Iris pigment epithelial cell (primary cell): ENCODE results near the gene PAAF1.

Experiments
- DNase-seq: peaks from one replicate; pipeline ENCODE4 v3.0.0-alpha.2; 2011; ENCODE audit warnings: low read depth

PAAF1 gene

DNA sequence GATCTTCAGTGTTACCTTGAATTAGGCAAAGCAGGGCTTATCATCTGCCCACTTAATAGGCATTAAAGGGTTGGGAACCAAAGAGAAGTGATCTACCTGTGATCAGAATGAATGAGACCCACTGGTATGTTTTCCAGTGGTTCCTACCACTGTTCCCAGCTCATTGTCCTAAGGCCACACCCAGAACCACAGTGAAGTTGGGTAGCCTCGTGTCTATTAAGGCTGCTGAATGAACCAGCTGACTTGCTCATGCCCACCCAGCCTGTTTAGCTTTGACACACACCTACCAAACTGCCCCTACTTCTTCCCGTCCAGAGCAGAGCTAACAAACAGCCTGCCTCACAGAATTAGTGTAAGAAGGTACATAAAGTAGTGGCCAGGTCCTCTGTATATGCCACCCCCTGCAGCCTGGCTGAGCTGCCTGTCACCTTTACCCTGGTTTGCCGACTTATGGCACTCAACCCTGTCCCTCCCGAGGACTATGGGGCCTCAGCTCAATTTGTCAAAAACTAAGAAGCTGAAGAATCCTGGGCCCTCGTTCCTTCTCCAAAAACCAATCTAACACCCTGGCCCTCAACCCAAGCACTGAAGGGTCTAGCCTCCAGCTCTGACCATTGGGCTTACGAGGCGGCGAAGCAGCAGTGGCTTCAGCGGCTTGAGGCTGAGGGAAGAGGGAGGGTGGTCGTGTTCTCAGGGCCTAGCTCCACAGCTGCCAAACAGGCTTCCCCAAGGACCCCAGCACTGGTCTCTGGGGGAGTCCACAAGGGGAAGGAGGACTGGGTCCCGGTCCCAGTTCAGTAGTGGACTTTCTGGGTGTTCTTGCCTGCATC is 96.0 kb downstream of the PAAF1 start:
- DNase-seq: no peak

DNA sequence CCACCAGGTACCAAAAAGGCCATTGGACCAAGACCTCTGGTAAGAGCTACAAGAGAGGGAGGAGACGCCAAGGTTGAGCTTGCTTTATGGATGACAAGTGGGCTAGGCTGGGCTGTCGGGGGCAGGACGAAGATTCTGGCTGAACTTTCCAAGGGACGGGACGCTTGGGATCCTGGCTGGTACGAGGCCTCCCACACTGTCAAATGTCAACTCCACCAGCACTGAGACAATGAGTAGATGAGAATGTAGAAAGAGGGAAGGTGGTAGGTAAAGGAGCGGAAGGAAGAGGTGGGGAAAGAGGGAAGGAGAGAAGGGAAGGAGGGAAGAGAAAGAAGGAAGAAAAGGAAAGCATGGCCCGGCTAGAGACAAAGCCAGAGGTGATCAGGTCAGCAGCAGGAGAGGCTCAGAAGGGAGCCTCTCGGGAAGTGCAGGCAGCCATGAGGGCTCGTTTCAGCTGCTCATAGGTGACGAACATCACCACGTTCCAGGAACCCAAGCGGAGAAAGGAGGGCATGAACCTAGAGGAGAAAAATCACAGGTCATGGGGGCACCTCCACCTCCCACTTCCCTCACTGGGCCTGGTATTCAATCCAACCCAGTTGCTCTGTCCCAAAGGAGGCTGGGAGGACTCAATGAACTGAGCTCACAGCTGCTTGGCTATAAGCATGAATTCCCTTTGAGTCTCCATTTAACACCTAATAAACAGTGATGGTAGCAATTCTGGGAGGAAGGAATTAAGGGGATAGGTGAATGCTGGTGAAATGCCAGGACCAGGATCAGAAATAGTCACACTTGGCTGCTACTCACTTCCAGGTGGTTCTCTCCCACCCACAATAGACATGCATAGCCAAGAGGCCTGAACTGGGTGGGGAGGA is 98.0 kb downstream of the PAAF1 start:
- no peak for DNase-seq

DNA sequence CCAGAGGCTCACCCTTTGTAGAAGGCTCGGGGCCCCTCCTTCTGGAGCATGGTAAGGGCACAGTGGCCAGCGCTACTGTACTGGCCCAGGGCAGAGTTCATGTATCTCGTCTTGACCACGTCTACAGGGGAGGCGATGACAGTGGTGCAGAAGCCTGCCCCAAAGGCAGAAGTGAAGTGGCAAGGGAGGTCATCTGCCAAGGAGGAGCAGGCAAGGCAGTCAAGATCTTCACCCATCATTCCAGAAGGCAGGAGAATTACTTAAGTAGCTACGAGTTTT is 98.6 kb downstream of the PAAF1 start:
- DNase-seq: no peak

DNA sequence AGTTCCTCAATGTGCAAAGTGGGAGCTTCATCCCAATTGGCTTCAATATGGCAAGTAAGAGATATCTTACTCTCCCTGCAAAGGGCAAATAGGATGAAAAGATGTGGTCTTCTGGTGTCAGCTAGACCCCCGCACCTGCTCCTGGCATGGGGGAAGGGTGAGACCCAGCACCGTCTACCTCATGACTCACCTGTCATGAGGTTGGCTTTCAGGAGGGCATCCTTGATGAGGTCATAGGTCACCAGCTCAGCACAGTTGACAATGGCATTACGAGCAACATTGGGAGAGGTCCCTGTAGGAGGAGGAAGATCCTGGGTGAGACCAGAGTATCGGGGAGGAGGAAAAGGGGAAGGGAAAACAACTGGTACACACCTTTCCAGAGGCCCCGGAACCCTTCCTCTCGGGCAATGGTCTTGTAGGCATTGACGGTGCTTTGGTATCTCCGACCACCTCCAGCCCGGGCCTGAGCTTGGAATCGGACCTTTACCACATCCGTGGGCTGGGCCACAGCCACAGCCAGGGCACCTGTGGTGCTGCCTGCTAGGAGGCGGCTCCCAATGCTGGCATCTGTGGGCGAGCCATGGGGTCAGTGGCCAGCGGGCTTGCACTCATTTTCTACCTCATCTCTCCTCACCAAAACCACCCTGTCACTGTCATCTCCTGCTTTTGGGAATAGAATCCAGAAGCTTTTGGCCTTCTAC is 99.8 kb downstream of the PAAF1 start:
- DNase-seq: no peak

DNA sequence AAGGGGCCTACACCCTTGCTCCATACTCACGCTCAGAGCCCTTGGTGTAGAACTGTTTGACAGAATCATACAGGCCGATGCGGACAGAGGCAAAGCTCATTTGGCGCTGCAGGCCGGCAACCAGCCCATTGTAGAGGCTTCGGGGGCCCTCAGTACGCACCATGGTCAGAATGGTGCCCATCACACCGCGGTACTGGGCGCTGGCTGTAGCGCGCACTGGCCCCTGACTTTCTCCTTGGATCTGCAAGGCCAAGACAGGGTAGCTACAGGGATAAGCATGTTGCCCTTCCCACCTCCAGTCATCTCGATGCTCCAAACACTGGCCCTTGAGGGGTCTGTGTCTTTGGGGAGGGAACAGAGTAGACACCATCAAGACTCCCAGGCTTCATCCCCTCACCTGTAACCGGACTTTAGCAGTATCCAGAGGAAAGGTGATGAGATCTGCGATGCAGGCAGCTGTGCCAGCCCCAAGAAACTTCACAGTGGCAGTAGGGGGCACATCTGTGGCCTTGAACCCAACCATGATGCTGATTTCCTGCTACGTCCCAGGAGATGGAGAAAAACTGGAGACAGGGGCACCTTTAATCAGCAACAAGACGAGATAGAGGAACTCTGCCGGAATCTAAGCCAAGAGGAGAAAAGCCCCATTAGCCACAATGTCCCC is 101.2 kb downstream of the PAAF1 start:
- no peak for DNase-seq

DNA sequence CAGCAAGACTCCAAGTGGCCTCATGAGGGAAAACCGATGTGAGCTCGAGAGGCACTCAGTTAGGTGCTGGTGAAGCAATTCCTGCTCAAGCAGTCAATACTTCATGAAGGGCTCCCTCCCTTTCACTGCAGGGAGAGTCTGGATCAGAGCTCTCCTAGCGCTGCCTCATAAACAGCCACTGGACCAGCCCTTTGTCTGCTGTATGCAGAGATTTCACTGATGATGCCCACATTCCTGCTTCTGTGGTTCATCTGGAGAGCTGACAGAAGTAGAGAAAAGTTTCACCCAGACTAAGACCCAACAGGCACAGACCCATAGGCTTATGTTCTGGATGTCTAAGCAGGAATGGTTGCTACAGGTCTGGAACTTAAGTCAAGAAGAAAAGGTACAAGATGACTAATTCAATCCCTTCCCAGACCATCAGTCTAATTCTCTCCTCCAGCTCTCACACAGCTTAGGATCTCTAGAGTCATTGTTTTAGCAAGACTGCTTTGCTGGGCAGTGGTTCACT is 101.8 kb downstream of the PAAF1 start:
- DNase-seq: peak; percentile 15

DNA sequence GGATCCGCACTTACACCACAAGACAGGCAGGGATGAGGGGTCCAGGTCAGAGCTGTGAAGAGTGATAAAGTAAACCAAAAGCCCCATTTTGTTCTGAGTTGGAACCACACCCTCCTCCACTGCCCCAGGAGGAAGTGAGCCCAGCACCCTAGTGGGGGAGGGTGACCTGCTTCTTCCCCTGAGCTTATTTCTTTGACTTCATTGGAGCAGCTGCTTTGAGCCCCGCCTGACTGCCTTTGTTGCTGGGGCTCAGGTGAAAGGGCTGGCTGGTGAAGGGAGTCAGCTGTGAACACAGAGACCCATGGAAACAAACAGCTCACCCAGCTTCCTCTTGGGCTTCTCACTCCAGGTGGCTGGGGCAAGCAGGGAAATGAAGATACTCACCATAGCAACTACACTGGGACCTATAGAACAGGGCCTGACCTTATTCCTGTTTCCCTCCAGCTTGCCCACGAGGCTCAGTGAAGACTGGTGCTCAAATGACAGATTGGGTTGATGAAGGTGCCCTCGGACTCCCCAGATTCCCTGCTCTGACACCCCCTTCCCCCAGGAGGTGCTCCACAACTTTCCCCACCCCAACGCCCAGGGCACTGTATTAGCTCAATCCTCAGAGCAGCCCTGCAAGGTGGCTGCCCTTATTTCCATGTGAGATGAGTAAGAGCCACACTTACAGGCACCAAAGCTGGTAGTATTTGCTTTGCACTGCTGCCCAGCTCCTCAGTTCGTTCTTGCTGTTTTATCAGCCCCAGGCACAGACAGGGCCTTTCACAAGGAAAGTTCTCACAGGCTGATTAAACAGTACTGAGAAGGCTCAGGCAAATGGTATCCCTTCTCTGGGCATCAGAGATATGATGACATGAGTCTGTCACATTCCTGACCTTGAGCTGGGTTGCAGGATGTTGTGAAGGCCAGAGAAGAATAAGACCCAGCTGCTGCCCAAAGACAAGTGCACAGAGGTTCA is 103.5 kb downstream of the PAAF1 start:
- DNase-seq: peak; percentile 26
